GM04504 (cell line): Measurements from ENCODE around the gene SLX9.
"Not testable (repeated sequence)": the region's sequence is repeated elsewhere in the genome, so short reads cannot be mapped to it uniquely, and the experiment has no call there.

Experiments used
- DNase-seq: peaks from one replicate; pipeline ENCODE4 v3.0.0-alpha.2; 2012; ENCODE audit warnings: low read depth

SLX9 gene

DNA sequence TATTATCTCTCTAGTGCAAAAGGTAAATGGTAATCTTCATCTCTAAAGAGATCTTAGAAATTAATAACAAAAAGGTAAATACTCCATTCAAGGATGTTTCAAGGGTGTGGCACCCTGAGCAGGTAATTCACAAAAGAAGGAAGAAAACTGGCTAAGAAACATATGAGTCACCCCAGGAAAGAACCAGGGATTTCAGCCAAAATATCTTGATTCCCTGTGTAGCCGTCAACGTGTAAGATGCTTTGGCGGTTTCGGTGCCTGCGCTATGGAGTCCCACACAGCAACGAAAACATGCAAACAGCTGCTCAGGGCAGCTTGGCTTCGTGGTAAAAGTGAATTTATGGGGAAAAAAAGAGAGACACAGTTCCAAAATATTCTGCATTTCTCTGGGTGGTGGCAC, 22.9 kb upstream of the SLX9 start:
- no peak for DNase-seq

- DNase-seq: no peak
These were observed 22.3 kb upstream of the SLX9 start for GRCh38 chr21:44917446-44918106.

GRCh38 chr21:44918107-44918470, 21.7 kb upstream of the SLX9 start:
- no peak for DNase-seq

DNA sequence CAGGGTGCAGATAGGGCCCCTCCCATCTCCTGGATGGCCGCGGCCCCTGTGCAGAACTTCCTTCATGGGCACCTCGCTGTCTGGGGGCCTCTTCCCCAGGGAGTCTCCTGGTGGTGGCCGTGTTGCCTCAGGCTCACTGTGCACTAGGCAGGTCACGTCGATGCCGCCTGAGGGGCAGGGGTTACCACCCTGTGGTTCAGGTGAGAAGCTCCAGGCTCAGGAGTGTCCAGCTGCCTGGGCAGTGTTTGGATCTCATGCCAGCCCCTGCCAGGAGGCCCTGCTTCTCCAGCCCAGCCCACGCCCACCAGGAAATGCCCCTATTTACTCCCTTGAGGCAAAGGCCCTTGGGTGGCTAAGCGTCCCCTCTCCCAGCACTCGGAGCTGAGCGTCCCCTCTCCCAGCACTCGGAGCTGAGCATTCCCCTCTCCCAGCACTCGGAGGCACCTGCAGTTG, 21.2 kb upstream of the SLX9 start:
- DNase-seq: no peak

- no peak for DNase-seq
These were observed 20.5 kb upstream of the SLX9 start for GRCh38 chr21:44919111-44919912.

DNA sequence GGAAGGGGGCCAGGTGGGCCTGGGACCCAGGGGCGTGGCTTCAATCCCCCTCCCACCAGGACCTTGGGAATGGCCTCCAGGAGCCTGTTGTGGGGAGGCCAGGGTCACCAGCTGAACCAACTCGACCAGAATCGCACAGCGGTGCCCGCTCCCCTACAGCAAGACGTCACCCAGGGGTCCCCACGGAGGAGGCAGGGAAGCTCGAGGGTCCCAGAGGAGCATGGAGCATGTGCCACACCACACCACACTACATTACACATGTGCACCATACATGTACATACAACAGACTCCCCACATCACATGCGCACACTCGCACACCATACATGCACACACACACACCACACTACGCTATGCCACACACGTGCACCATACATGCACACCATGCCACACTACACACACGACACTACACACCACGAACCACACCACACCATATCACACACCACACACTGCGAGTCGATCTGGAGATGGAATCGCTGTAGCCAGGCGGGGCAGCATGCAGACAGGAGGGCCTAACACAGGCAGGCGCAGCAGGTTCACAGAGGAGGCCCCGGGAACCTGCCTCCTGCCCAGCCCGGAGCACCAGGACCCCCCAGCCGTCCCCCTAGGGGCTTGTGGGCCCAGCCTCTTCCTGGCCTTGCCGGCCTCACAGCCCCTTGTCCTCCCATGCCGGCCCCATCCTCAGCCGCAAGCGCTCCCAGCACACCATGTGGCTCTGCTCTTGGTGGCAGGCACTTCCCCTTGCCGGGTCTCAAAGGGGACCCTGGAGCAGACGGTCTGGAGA, 19.7 kb upstream of the SLX9 start:
- DNase-seq: no peak

- no peak for DNase-seq
These were observed 18.9 kb upstream of the SLX9 start, which contains the start of gene ITGB2 for GRCh38 chr21:44920694-44921604. ITGB2 (minus strand) TSS chr21:44920899; CDS start chr21:44910782, 10,117 bp downstream.

DNA sequence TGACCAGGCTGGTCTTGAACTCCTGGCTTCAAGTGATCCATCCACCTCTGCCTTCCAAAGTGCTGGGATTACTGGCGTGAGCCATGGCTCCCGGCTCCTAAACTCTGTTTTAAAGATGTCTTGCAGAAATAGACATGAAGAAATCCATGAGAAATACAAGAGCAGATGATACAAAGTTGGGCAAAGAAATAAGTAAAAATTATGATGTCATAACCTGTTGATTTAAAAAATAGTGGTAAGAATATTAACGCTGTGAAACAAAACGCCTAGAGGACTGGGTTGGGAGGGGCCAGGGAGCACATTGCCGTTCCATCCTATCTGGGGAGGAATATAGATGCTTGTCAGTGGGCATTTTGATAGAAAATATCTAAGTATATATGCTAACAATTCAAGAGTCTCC, 17.9 kb upstream of the SLX9 start:
- no peak for DNase-seq

- DNase-seq: no peak
These were observed 16.2 kb upstream of the SLX9 start for GRCh38 chr21:44923480-44924084.

- DNase-seq: no peak
These were observed 15.0 kb upstream of the SLX9 start for GRCh38 chr21:44924606-44925377.

GRCh38 chr21:44925378-44925755, 14.5 kb upstream of the SLX9 start:
- DNase-seq: no peak

DNA sequence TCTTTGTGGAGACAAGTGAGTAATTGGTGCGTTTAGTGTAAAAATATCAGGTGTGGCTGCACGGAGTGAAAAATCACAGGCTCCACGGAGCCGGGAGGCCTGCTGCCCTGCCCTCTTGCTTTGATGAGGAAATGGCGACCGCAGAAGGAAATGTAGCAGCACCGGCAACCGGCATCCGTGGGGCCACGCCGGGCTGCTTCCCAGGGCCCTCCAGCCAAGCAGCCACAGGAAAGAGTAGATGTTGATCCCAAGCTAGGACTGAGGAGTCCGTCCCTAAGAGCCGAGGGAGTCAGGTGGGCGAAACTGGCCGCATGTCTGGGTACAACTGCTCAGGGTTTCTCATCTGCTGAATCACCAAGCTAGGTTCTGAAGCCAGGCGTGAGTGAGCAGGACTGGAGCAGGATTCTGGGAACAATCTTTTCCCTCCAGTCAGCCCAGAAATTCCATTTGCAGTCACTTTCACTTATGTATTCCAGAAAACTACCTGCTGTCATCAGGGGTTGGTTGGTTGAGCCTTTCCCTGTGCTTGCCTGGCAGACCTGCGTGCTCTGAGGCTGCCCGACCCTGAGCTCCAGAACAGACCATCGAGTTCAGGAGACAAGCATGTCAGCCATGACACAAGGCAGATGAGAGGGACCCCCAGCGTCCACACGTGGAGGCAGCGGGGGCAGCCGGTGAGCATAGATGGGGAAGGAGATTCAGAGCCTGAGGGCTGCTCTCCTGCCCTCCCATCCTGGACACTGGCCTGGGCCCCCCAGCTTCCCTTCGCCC, 13.3 kb upstream of the SLX9 start:
- DNase-seq: no peak

DNA sequence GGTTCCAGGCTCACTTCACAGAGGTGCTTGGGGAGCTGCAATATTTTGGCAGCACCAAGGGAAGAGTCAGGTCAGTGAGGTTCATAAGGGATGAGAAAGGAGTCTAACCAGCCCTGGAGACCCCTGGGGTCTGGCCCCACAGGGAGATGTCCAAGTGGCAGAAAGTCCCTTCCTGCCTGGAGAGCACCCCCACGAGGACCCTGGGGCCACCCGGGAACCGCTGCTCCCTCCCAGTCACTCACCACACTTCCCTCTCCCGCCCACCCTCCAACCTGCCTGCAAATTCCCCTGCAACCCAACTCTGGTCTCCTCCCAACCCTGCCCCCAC, 12.6 kb upstream of the SLX9 start:
- no peak for DNase-seq

DNA sequence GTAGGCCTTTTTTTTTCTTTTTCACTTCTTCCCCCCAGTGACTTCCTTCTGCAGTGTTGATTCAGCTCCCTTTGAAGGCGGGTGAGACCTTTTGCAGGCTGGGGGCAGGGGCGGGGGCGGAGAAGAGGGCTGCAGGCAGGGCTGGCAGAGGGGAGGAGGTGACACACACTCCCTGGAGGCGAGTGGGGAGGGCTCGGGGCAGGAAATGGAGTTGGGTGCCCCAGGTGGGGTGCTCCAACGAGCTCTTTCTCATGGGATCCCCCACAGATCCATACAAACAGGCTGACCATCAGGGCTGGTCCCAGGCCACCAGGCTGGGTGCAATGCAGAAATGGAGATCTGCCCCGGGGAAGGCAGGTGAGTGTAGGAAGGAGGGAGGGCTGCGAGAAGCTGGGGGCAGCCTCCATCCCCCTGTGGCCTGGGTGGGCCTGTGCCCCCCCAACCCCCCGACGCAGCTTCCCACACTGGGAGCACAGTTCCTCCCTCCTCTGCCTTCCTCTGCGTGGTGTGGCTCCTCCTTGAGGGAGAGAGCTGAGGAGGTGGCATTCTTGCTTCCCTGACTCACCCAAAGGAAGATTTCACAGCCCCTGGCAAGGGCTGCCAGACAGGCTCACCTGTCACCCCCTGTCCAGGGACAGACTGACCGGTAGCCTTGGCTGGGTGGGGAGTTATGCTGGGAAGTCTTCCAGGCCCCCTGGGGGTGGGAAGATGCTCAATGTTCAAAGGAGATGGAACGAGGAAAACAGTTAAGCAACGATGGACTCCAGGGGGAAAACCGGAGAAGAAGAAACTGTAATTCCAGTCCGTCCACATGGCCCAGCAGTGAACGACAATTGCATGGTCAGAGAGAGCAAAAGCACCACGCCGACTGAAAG, 12.0 kb upstream of the SLX9 start:
- DNase-seq: no peak

DNA sequence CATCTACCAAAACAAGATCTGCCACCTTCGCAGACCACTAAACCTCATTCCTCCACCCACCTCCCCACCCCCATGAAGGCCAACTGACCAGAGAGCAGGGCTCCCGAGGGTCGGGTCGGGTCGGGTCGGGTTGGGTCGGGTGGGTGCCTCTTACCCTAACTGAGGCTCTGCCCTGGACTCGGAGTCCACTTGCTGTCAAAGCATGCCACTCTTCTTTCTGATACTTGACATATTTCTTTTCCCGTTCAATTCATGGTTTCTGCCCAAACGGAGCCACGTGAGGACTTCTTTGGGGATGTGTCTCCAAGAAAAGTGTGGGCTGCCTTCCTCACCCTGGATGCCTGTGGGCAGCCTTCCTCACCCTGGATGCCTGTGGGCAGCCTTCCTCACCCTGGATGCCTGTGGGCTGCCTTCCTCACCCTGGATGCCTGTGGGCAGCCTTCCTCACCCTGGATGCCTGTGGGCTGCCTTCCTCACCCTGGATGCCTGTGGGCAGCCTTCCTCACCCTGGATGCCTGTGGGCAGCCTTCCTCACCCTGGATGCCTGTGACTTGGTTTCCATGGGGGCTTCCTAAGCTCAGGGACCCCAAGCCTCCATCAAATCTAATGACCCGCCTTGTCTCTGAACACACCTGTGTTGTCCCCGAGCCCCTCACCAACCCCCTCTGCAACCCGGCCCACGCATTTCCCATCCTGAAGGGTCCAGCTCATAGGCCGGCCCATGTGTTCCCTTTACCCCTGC, 11.2 kb upstream of the SLX9 start:
- not testable (repeated sequence) for DNase-seq

- no peak for DNase-seq
These were observed 10.5 kb upstream of the SLX9 start for GRCh38 chr21:44929242-44929798.

- no peak for DNase-seq
These were observed 9.9 kb upstream of the SLX9 start for GRCh38 chr21:44929799-44930542.
